ENCODE results near the gene WDR89. TPM values are rescaled to one million over a fixed set of nuclear protein-coding genes. Genes with fewer than 3 reads are reported as not detected.

Gene WDR89
- total RNA-seq, 6 experiments from 2014 or later: 6.8 to 10.4 (median 7.3) TPM

GRCh38 chr14:63581491-63581890 lies 60.2 kb downstream of the WDR89 start:
- Mint-ChIP-seq H3K4me3 (no peak overlapping the region), H3K27ac (no peak overlapping the region), H3K36me3 (ENCODE audit: low read depth) (no peaks in the 10 kb centered on the region), H3K27me3 (ENCODE audit: insufficient read depth) (peaks cover 7% of the 10 kb centered on the region), H3K4me1 (ENCODE audit: low read depth) (peaks cover 9% of the 10 kb centered on the region; the same call in 1 of the 2 replicates), H3K9me3 (no peaks in the 10 kb centered on the region)
- TF ChIP-seq, protein P1, sequence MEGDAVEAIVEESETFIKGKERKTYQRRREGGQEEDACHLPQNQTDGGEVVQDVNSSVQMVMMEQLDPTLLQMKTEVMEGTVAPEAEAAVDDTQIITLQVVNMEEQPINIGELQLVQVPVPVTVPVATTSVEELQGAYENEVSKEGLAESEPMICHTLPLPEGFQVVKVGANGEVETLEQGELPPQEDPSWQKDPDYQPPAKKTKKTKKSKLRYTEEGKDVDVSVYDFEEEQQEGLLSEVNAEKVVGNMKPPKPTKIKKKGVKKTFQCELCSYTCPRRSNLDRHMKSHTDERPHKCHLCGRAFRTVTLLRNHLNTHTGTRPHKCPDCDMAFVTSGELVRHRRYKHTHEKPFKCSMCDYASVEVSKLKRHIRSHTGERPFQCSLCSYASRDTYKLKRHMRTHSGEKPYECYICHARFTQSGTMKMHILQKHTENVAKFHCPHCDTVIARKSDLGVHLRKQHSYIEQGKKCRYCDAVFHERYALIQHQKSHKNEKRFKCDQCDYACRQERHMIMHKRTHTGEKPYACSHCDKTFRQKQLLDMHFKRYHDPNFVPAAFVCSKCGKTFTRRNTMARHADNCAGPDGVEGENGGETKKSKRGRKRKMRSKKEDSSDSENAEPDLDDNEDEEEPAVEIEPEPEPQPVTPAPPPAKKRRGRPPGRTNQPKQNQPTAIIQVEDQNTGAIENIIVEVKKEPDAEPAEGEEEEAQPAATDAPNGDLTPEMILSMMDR (IDR thresholded peaks at IDR 0.05): no peak
- DNase-seq: no peak

GRCh38 chr14:63578300-63578699 lies 63.4 kb downstream of the WDR89 start:
- Mint-ChIP-seq H3K36me3 (ENCODE audit: low read depth) (no peaks in the 10 kb centered on the region), H3K4me1 (ENCODE audit: low read depth) (peaks cover 14% of the 10 kb centered on the region; the same call in 1 of the 2 replicates), H3K4me3 (no peak overlapping the region), H3K27me3 (ENCODE audit: insufficient read depth) (peaks cover 7% of the 10 kb centered on the region), H3K9me3 (no peaks in the 10 kb centered on the region), H3K27ac (no peak overlapping the region)
- TF ChIP-seq, protein P1 (IDR thresholded peaks at IDR 0.05): no peak
- DNase-seq: no peak

DNA sequence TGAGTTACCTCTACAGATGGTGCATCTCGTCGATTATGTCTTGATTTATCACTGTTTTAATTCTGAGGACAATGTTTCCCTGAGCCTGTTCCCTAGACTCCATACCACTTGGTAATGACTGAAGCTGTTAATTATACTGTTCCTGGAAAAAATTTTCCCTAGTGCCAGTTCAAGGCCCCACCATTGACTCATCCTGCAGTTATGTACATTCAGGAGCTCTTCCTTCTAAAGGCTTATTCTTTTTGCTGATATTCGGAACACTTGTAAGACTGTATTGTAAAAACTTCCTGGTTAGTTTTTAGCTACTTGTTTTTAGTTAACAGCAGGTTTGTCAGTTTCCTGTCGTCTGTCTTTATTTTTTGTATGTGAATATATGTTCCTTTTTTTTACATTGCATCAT lies 68.1 kb downstream of the WDR89 start:
- Mint-ChIP-seq H3K36me3 (ENCODE audit: low read depth) (no peaks in the 10 kb centered on the region), H3K4me1 (ENCODE audit: low read depth) (peaks cover 9% of the 10 kb centered on the region; the same call in 1 of the 2 replicates), H3K9me3 (no peaks in the 10 kb centered on the region), H3K27me3 (ENCODE audit: insufficient read depth) (peaks cover 23% of the 10 kb centered on the region), H3K4me3 (no peak overlapping the region), H3K27ac (no peak overlapping the region)
- peak; percentile 11 for DNase-seq
- TF ChIP-seq, protein P1 (IDR thresholded peaks at IDR 0.05): no peak

DNA sequence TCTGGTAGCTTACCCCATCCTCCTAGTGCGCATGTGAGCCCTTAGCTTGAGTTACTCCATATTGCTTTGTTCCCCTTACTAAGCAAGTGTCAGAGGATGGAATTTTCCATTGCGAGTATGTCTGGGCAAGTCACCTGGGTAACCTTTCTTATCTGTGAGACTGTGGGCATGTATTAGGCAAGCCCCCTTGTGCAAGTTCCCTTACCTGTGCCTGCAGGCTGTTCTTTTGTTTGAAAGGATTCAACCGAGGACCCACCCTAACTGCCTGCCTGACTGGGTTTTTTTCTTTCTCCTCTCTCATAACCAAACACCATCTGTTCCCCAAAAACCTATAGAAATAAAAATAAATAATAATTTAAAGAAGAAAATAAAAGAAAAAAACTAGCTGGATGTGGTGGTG lies 76.2 kb downstream of the WDR89 start:
- TF ChIP-seq, protein P1 (IDR thresholded peaks at IDR 0.05): no peak
- Mint-ChIP-seq H3K4me1 (ENCODE audit: low read depth) (peaks cover 24% of the 10 kb centered on the region), H3K4me3 (no peak overlapping the region), H3K27me3 (ENCODE audit: insufficient read depth) (peaks cover 29% of the 10 kb centered on the region), H3K9me3 (no peaks in the 10 kb centered on the region), H3K36me3 (ENCODE audit: low read depth) (no peaks in the 10 kb centered on the region), H3K27ac (no peak overlapping the region)
- DNase-seq: no peak

- Mint-ChIP-seq H3K4me3 (no peak overlapping the region), H3K9me3 (no peaks in the 10 kb centered on the region), H3K27me3 (ENCODE audit: insufficient read depth) (peaks cover 23% of the 10 kb centered on the region), H3K27ac (peak overlapping the region; percentile 82), H3K36me3 (ENCODE audit: low read depth) (no peaks in the 10 kb centered on the region), H3K4me1 (ENCODE audit: low read depth) (peaks cover 24% of the 10 kb centered on the region)
- TF ChIP-seq, protein P1 (IDR thresholded peaks at IDR 0.05): no peak
- peak; percentile 41 for DNase-seq
Measured at GRCh38 chr14:63564318-63564717, 77.4 kb downstream of the WDR89 start.
